GM10847 (cell line): ENCODE results near the gene SCP2.

Source experiments
- POLR2A ChIP-seq: IDR thresholded peaks from 2 replicates; pipeline ENCODE4 v1.6.1; 2011; ENCODE audit not compliant: insufficient read length; ENCODE audit errors: extremely low read depth

The SCP2 gene

GRCh38 chr1:52927212-52928014 lies at the start of gene SCP2:
Gene SCP2, plus strand, starts transcription at chr1:52927276. Its CDS starts 121 bp downstream, at chr1:52927397.
- peak; percentile 33 for TF ChIP-seq POLR2A

- no peak for TF ChIP-seq POLR2A
These were observed 49.5 kb upstream of the SCP2 start for GRCh38 chr1:52877554-52877953.

GRCh38 chr1:52880206-52880605 lies 46.9 kb upstream of the SCP2 start:
- TF ChIP-seq POLR2A: no peak

- TF ChIP-seq POLR2A: no peak
These were observed 39.6 kb upstream of the SCP2 start for GRCh38 chr1:52887483-52887882.

GRCh38 chr1:52892424-52893215 lies 34.5 kb upstream of the SCP2 start:
- TF ChIP-seq POLR2A: no peak

GRCh38 chr1:52899445-52899894 lies 27.6 kb upstream of the SCP2 start:
- no peak for TF ChIP-seq POLR2A

- no peak for TF ChIP-seq POLR2A
These were observed 26.7 kb upstream of the SCP2 start for GRCh38 chr1:52900402-52900801.

GRCh38 chr1:52901384-52901783 lies 25.7 kb upstream of the SCP2 start:
- TF ChIP-seq POLR2A: no peak

GRCh38 chr1:52904208-52904926 lies 22.7 kb upstream of the SCP2 start:
- no peak for TF ChIP-seq POLR2A

GRCh38 chr1:52904927-52905698 lies 22.0 kb upstream of the SCP2 start:
- no peak for TF ChIP-seq POLR2A

GRCh38 chr1:52906135-52906603 lies 20.9 kb upstream of the SCP2 start:
- TF ChIP-seq POLR2A: no peak

- TF ChIP-seq POLR2A: no peak
These were observed 19.8 kb upstream of the SCP2 start for GRCh38 chr1:52907068-52907811.

GRCh38 chr1:52907812-52908153 lies 19.3 kb upstream of the SCP2 start:
- no peak for TF ChIP-seq POLR2A

GRCh38 chr1:52911541-52911940 lies 15.5 kb upstream of the SCP2 start:
- TF ChIP-seq POLR2A: no peak
